A673 (cell line): ENCODE results near the gene ETV6. TPM values are rescaled to one million over a fixed set of nuclear protein-coding genes. Genes with fewer than 3 reads are reported as not detected.

Experiments
- BruUV-seq: library from RNA; stranded (reverse); fragments of 400-500 nt; replicated peaks from 2 replicates; lab custom pipeline; 2021; lab: Mats Ljungman, UMichigan
- CTCF ChIA-PET: fragments of 300-600 bp; sonication (Branson Sonifier 250); formaldehyde crosslinking; loops from one replicate; lab custom pipeline; 2022; ENCODE audit warnings: antibody characterized with exemption; lab: Charles Lee
- POLR2A ChIA-PET: fragments of 300-600 bp; sonication (Branson Sonifier 250); formaldehyde crosslinking; loops from one replicate; lab custom pipeline; 2022; ENCODE audit warnings: antibody characterized with exemption; ENCODE audit not compliant: low non-redundant PET; lab: Charles Lee
- DNase-seq: peaks from one replicate; pipeline ENCODE4 v3.0.0-alpha.2; 2015; ENCODE audit warnings: low spot score
- H3K27ac ChIP-seq: fragments of 200-600 bp; sonication (generic); 2 replicates; pipeline ENCODE4 v1.5.1; 2016; ENCODE audit warnings: mixed run types, low read depth, mild to moderate bottlenecking, mixed read lengths, antibody characterized with exemption, low read length; ENCODE audit not compliant: poor library complexity, severe bottlenecking
- H3K27me3 ChIP-seq: fragments of 200-600 bp; sonication (generic); replicated peaks from 2 replicates; pipeline ENCODE4 v1.6.1; 2017; ENCODE audit warnings: mixed run types, low read depth, mild to moderate bottlenecking, mixed read lengths, antibody characterized with exemption, low read length; ENCODE audit not compliant: insufficient read depth, poor library complexity
- H3K36me3 ChIP-seq: fragments of 200-600 bp; sonication (generic); 2 replicates; pipeline ENCODE4 v1.6.1; 2016; ENCODE audit warnings: mixed run types, mild to moderate bottlenecking, mixed read lengths, antibody characterized with exemption, low read length; ENCODE audit not compliant: insufficient read depth, poor library complexity, severe bottlenecking
- H3K4me1 ChIP-seq: fragments of 200-600 bp; sonication (generic); 2 replicates; pipeline ENCODE4 v1.6.1; 2017; ENCODE audit warnings: mixed run types, mild to moderate bottlenecking, mixed read lengths, antibody characterized with exemption, low read length; ENCODE audit not compliant: insufficient read depth, poor library complexity, severe bottlenecking
- H3K4me3 ChIP-seq: fragments of 200-600 bp; sonication (generic); 2 replicates; pipeline ENCODE4 v1.5.1; 2016; ENCODE audit warnings: low read depth, mixed run types, mild to moderate bottlenecking, mixed read lengths, low read length; ENCODE audit not compliant: poor library complexity, severe bottlenecking
- H3K9me3 ChIP-seq: fragments of 200-600 bp; sonication (generic); 2 replicates; pipeline ENCODE4 v1.6.1; 2016; ENCODE audit warnings: mixed run types, low read depth, mild to moderate bottlenecking, mixed read lengths, antibody characterized with exemption, low read length; ENCODE audit not compliant: poor library complexity, severe bottlenecking
- CTCF ChIP-seq: fragments of 300-800, 200-600 bp; sonication (generic); conservative IDR thresholded peaks from 2 replicates; pipeline ENCODE4 v1.5.1; 2017; ENCODE audit warnings: low read depth, mild to moderate bottlenecking, antibody characterized with exemption, low read length, moderate library complexity, mixed read lengths
- EZH2 ChIP-seq: fragments of 200-600 bp; sonication (generic); IDR thresholded peaks from 2 replicates; pipeline ENCODE4 v1.6.1; 2017; ENCODE audit warnings: borderline replicate concordance, low read depth, mild to moderate bottlenecking, mixed read lengths, antibody characterized with exemption, low read length; ENCODE audit not compliant: poor library complexity, severe bottlenecking
- intact Hi-C: fragments of 100-400 bp; cut with micrococcal nuclease; formaldehyde crosslinking; loops from one replicate; pipeline ENCODE4 v1.10.0; 2022; ENCODE audit not compliant: unreplicated experiment
- total RNA-seq: library from RNA; stranded (reverse); gene quantifications from 2 replicates; pipeline ENCODE4 v1.2.3, GENCODE V29; 2021

ETV6 gene
- total RNA-seq, 1 experiment from 2014 or later = 32.4 TPM

- POLR2A ChIA-PET = no interaction called here
- DNase-seq = no peak
- BruUV-seq = no TSS peak
- no peak overlapping the region for H3K27ac ChIP-seq
- intact Hi-C loops = no loop called here
- no peak for TF ChIP-seq CTCF
- no peak for TF ChIP-seq EZH2
- no peaks in the 10 kb centered on the region for H3K9me3 ChIP-seq
- peaks cover 44% of the 10 kb centered on the region for H3K4me1 ChIP-seq
- CTCF ChIA-PET = no interaction called here
- H3K36me3 ChIP-seq = no peaks in the 10 kb centered on the region
- no peaks in the 10 kb centered on the region for H3K27me3 ChIP-seq
- H3K4me3 ChIP-seq = no peak overlapping the region
Measured at GRCh38 chr12:11687528-11687927, 38.1 kb downstream of the ETV6 start.

GRCh38 chr12:11688379-11688778, 38.9 kb downstream of the ETV6 start:
- no TSS peak for BruUV-seq
- no peaks in the 10 kb centered on the region for H3K36me3 ChIP-seq

GRCh38 chr12:11688831-11689230, 39.4 kb downstream of the ETV6 start:
- TF ChIP-seq CTCF = no peak
- no peak for TF ChIP-seq EZH2
- BruUV-seq = no TSS peak
- DNase-seq = no peak
- no peaks in the 10 kb centered on the region for H3K36me3 ChIP-seq
- intact Hi-C loops = no loop called here
- ChIA-PET CTCF (no interaction called here), POLR2A (no interaction called here)
- H3K4me3 ChIP-seq = no peak overlapping the region
- no peaks in the 10 kb centered on the region for H3K9me3 ChIP-seq
- H3K27me3 ChIP-seq = no peaks in the 10 kb centered on the region
- peaks cover 42% of the 10 kb centered on the region for H3K4me1 ChIP-seq
- H3K27ac ChIP-seq = no peak overlapping the region

More at GRCh38 chr12:11688379-11688778, 38.9 kb downstream of the ETV6 start:
- ChIA-PET CTCF (no interaction called here), POLR2A (no interaction called here)
- H3K4me3 ChIP-seq = no peak overlapping the region
- DNase-seq = no peak
- TF ChIP-seq CTCF (no peak), EZH2 (no peak)
- H3K4me1 ChIP-seq = peaks cover 44% of the 10 kb centered on the region
- H3K9me3 ChIP-seq = no peaks in the 10 kb centered on the region
- no peaks in the 10 kb centered on the region for H3K27me3 ChIP-seq
- intact Hi-C loops = no loop called here
- H3K27ac ChIP-seq = no peak overlapping the region
